A673 (cell line): ENCODE data around the gene ARSG. TPM values are rescaled to one million over a fixed set of nuclear protein-coding genes. Genes with fewer than 3 reads are reported as not detected.

Experiments
- BruUV-seq: library from RNA; stranded (reverse); fragments of 400-500 nt; replicated peaks from 2 replicates; lab custom pipeline; 2021; lab: Mats Ljungman, UMichigan
- CTCF ChIA-PET: fragments of 300-600 bp; sonication (Branson Sonifier 250); formaldehyde crosslinking; loops from one replicate; lab custom pipeline; 2022; ENCODE audit warnings: antibody characterized with exemption; lab: Charles Lee
- POLR2A ChIA-PET: fragments of 300-600 bp; sonication (Branson Sonifier 250); formaldehyde crosslinking; loops from one replicate; lab custom pipeline; 2022; ENCODE audit warnings: antibody characterized with exemption; ENCODE audit not compliant: low non-redundant PET; lab: Charles Lee
- DNase-seq: peaks from one replicate; pipeline ENCODE4 v3.0.0-alpha.2; 2015; ENCODE audit warnings: low spot score
- H3K27ac ChIP-seq: fragments of 200-600 bp; sonication (generic); 2 replicates; pipeline ENCODE4 v1.5.1; 2016; ENCODE audit warnings: mixed run types, low read depth, mild to moderate bottlenecking, mixed read lengths, antibody characterized with exemption, low read length; ENCODE audit not compliant: poor library complexity, severe bottlenecking
- H3K27me3 ChIP-seq: fragments of 200-600 bp; sonication (generic); replicated peaks from 2 replicates; pipeline ENCODE4 v1.6.1; 2017; ENCODE audit warnings: mixed run types, low read depth, mild to moderate bottlenecking, mixed read lengths, antibody characterized with exemption, low read length; ENCODE audit not compliant: insufficient read depth, poor library complexity
- H3K36me3 ChIP-seq: fragments of 200-600 bp; sonication (generic); 2 replicates; pipeline ENCODE4 v1.6.1; 2016; ENCODE audit warnings: mixed run types, mild to moderate bottlenecking, mixed read lengths, antibody characterized with exemption, low read length; ENCODE audit not compliant: insufficient read depth, poor library complexity, severe bottlenecking
- H3K4me1 ChIP-seq: fragments of 200-600 bp; sonication (generic); 2 replicates; pipeline ENCODE4 v1.6.1; 2017; ENCODE audit warnings: mixed run types, mild to moderate bottlenecking, mixed read lengths, antibody characterized with exemption, low read length; ENCODE audit not compliant: insufficient read depth, poor library complexity, severe bottlenecking
- H3K4me3 ChIP-seq: fragments of 200-600 bp; sonication (generic); 2 replicates; pipeline ENCODE4 v1.5.1; 2016; ENCODE audit warnings: low read depth, mixed run types, mild to moderate bottlenecking, mixed read lengths, low read length; ENCODE audit not compliant: poor library complexity, severe bottlenecking
- H3K9me3 ChIP-seq: fragments of 200-600 bp; sonication (generic); 2 replicates; pipeline ENCODE4 v1.6.1; 2016; ENCODE audit warnings: mixed run types, low read depth, mild to moderate bottlenecking, mixed read lengths, antibody characterized with exemption, low read length; ENCODE audit not compliant: poor library complexity, severe bottlenecking
- EZH2 ChIP-seq: fragments of 200-600 bp; sonication (generic); IDR thresholded peaks from 2 replicates; pipeline ENCODE4 v1.6.1; 2017; ENCODE audit warnings: borderline replicate concordance, low read depth, mild to moderate bottlenecking, mixed read lengths, antibody characterized with exemption, low read length; ENCODE audit not compliant: poor library complexity, severe bottlenecking
- intact Hi-C: fragments of 100-400 bp; cut with micrococcal nuclease; formaldehyde crosslinking; loops from one replicate; pipeline ENCODE4 v1.10.0; 2022; ENCODE audit not compliant: unreplicated experiment
- total RNA-seq: library from RNA; stranded (reverse); gene quantifications from 2 replicates; pipeline ENCODE4 v1.2.3, GENCODE V29; 2021
- TF ChIP-seq, protein P1 (sequence below): fragments of 300-800, 200-600 bp; sonication (generic); conservative IDR thresholded peaks from 2 replicates; pipeline ENCODE4 v1.5.1; 2017; ENCODE audit warnings: low read depth, mild to moderate bottlenecking, antibody characterized with exemption, low read length, moderate library complexity, mixed read lengths

ARSG gene
- total RNA-seq, 1 experiment from 2014 or later: 1.0 TPM

DNA sequence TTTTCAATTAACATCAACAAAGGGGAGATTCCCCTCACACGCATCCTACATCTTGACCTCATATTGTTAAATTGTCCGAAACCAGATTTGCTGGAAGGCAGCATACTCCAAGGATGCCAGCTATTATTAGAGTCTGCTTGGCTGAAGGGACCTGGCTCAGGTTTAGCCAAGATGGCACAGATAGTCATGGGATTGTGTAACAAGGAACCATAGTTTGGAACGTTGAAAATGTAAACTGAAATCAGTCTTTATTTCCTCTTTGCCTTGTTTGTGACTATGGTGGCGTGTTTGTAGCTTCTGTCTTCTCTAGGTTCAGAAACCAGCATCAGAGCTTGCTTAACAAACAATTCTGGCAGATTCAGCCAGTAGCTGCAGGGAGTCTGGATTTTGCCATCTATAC, 5.9 kb downstream of the ARSG start:
- intact Hi-C loops: no loop called here
- BruUV-seq: no TSS peak
- ChIA-PET POLR2A (no interaction called here), CTCF (no interaction called here)
- no peak for TF ChIP-seq EZH2
- TF ChIP-seq, protein P1, sequence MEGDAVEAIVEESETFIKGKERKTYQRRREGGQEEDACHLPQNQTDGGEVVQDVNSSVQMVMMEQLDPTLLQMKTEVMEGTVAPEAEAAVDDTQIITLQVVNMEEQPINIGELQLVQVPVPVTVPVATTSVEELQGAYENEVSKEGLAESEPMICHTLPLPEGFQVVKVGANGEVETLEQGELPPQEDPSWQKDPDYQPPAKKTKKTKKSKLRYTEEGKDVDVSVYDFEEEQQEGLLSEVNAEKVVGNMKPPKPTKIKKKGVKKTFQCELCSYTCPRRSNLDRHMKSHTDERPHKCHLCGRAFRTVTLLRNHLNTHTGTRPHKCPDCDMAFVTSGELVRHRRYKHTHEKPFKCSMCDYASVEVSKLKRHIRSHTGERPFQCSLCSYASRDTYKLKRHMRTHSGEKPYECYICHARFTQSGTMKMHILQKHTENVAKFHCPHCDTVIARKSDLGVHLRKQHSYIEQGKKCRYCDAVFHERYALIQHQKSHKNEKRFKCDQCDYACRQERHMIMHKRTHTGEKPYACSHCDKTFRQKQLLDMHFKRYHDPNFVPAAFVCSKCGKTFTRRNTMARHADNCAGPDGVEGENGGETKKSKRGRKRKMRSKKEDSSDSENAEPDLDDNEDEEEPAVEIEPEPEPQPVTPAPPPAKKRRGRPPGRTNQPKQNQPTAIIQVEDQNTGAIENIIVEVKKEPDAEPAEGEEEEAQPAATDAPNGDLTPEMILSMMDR: no peak
- Histone ChIP-seq H3K27ac (no peak overlapping the region), H3K4me1 (peaks cover 7% of the 10 kb centered on the region), H3K36me3 (no peaks in the 10 kb centered on the region), H3K4me3 (no peak overlapping the region), H3K9me3 (no peaks in the 10 kb centered on the region), H3K27me3 (peaks cover 7% of the 10 kb centered on the region)
- no peak for DNase-seq

DNA sequence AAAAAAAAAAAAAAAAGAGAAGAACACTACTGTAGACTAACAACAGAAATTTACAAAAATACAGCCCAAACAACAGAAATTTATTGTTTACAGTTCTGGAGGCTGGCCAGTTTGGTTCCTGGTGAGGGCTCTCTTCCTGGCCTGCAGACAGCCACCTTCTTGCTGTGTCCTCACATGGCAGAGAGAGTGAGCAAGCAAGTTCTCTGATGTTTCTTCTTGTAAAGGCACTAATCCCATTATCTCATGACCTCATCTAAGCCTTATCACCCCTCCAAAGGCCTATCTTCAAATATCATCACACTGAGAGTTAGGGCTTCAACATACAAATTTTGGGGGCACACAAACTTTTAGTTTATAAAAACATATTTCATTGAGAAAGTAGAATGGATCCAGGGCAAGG, 7.3 kb downstream of the ARSG start:
- no peaks in the 10 kb centered on the region for H3K36me3 ChIP-seq
- no peaks in the 10 kb centered on the region for H3K4me1 ChIP-seq
- H3K4me3 ChIP-seq: no peak overlapping the region
- intact Hi-C loops: no loop called here
- POLR2A ChIA-PET: interaction anchor here (0.6 to 0.7 kb wide), 2 partner anchors 51 to 54 kb away, joined by 7 to 11 read pairs; no protein-coding TSS in a partner anchor
- H3K9me3 ChIP-seq: no peaks in the 10 kb centered on the region
- TF ChIP-seq, protein P1: no peak
- no peak overlapping the region for H3K27ac ChIP-seq
- no peaks in the 10 kb centered on the region for H3K27me3 ChIP-seq
- no peak for DNase-seq
- CTCF ChIA-PET: no interaction called here
- no TSS peak for BruUV-seq

DNA sequence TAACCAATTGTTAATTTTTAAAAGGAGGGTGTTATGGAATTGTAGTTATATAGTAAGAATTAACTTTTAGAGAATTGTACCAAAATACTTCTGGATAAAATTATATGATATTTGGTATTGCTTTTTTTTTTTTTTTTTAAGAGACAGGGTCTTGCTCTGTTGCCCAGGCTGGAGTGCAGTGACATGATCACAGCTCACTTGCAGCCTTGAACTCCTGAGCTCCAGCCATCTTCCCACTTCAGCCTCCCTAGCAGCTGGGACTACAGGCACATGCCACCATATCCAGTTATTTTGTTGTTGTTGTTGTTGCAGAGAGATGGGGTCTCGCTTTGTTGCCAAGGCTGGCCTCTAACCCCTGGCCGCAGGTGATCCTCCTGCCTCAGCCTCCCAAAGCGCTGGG, 8.5 kb downstream of the ARSG start:
- Histone ChIP-seq H3K27ac (no peak overlapping the region), H3K9me3 (no peaks in the 10 kb centered on the region), H3K4me3 (no peak overlapping the region), H3K27me3 (no peaks in the 10 kb centered on the region), H3K4me1 (no peaks in the 10 kb centered on the region), H3K36me3 (no peaks in the 10 kb centered on the region)
- CTCF ChIA-PET: no interaction called here
- POLR2A ChIA-PET: no interaction called here
- TF ChIP-seq, protein P1: no peak
- TF ChIP-seq EZH2: no peak
- no peak for DNase-seq
- BruUV-seq: no TSS peak
- intact Hi-C loops: no loop called here
